Stomach (tissue), 9 donors: ENCODE measurements around the gene C1orf167. TPM values are rescaled to one million over a fixed set of nuclear protein-coding genes. Genes with fewer than 3 reads are reported as not detected.

ENCODE experiments used
- DNase-seq, 2 donors: peaks; one replicate each; pipeline versions ENCODE4 v3.0.0 to v3.0.0-alpha.2; 2013 to 2019
- H3K27ac ChIP-seq, 5 donors: fragments of 200-600 bp in 4 of 5; sonication (generic) in 4 of 5; one replicate each; pipeline ENCODE4 v1.5.1; 2013 to 2019; ENCODE audit warnings: mild to moderate bottlenecking in 1 of 5, moderate library complexity in 1 of 5
- H3K27me3 ChIP-seq, 3 donors: fragments of 200-600 bp; sonication (generic); one replicate each; pipeline ENCODE4 v1.5.1; 2017 to 2019; ENCODE audit warnings: mixed run types in 1 of 3
- H3K36me3 ChIP-seq, 4 donors: fragments of 200-600 bp; sonication (generic); 1 replicate in 3 of 4; 2 replicates in 1 of 4; pipeline ENCODE4 v1.5.1; 2016 to 2019
- H3K4me1 ChIP-seq, 4 donors: fragments of 200-600 bp; sonication (generic); one replicate each; pipeline ENCODE4 v1.5.1; 2016 to 2019
- H3K4me3 ChIP-seq, 4 donors: fragments of 200-600 bp; sonication (generic) in 3 of 4; one replicate each; pipeline ENCODE4 v1.5.1; 2016 to 2019; ENCODE audit warnings: mild to moderate bottlenecking in 1 of 4
- H3K9me3 ChIP-seq, 4 donors: fragments of 200-600 bp; sonication (generic); one replicate each; pipeline ENCODE4 v1.5.1; 2016 to 2019
- CTCF ChIP-seq, 7 experiments: fragments of 450-650 bp in 4 of 7; fragments of 200-600 bp in 3 of 7; sonication (generic) in 3 of 7; IDR thresholded peaks; one replicate each; pipeline ENCODE4 v1.5.1; 2016 to 2019; ENCODE audit warnings: antibody characterized with exemption in 7 of 7, control low read depth in 2 of 7, mild to moderate bottlenecking in 1 of 7
- EP300 ChIP-seq: sonication (generic); formaldehyde crosslinking; IDR thresholded peaks from one replicate; pipeline ENCODE4 v1.6.1; 2017; ENCODE audit warnings: antibody characterized with exemption
- POLR2A ChIP-seq, 4 donors: fragments of 450-650 bp; IDR thresholded peaks; one replicate each; pipeline ENCODE4 v1.6.1; 2016; ENCODE audit warnings: antibody characterized with exemption in 4 of 4, control low read depth in 2 of 4, mild to moderate bottlenecking in 1 of 4, moderate library complexity in 1 of 4
- POLR2AphosphoS5 ChIP-seq, 3 donors: sonication (generic); formaldehyde crosslinking; IDR thresholded peaks; one replicate each; pipeline ENCODE4 v1.6.1; 2016; ENCODE audit warnings: antibody characterized with exemption in 3 of 3
- WGBS, 5 donors: extraction: QIAGEN DNeasy Blood & Tissue Kit in 3 of 5; methylation state at CpG; one replicate each; pipeline versions ENCODE4 v1.1.5 to v1.1.7; 2013 to 2018; 5-methylcytosine and 5-hydroxymethylcytosine counted together
- intact Hi-C: fragments of 100-400 bp; cut with DNase I; formaldehyde crosslinking; loops from one replicate; pipeline ENCODE4 v1.15.1; 2023; ENCODE audit warnings: low total_unique reads
- polyA plus RNA-seq, 3 donors: library from polyadenylated mRNA; stranded (reverse); fragments of 200-250 nt; gene quantifications; one replicate each; pipeline ENCODE4 v1.2.3, GENCODE V29; 2013
- total RNA-seq, 5 donors: library from RNA; depleted of rRNA; stranded (reverse); fragments of >200 nt; gene quantifications; one replicate each; pipeline versions ENCODE4 v1.1.0 to v1.2.3, GENCODE V29; 2014 to 2016
- donor health status: healthy with polysubstance abuse.
- donor health status: Bipolar disorder and iron deficiency.
- donor health status: healthy.

The C1orf167 gene
- total and polyA plus RNA-seq, 8 donors: 1.6 to 4.7 (median 2.0) TPM; not detected in 5

GRCh38 chr1:11767922-11768704, 6.1 kb downstream of the C1orf167 start:
- intact Hi-C loops: no loop called here
- Histone ChIP-seq H3K4me1 (no peaks in the 10 kb centered on the region), H3K27ac (no peak overlapping the region), H3K4me3 (no peak overlapping the region), H3K9me3 (no peaks in the 10 kb centered on the region), H3K27me3 (peaks cover 0 to 24% (median 0%) of the 10 kb centered on the region in 3 donors), H3K36me3 (no peaks in the 10 kb centered on the region)
- DNase-seq: no peak
- no peak for TF ChIP-seq POLR2A (IDR thresholded peaks at IDR 0.05)
- 58 to 77% (median 75%) methylated on average over 4 to 16 of the region's 16 CpGs for WGBS, 5 donors

GRCh38 chr1:11768821-11769220, 6.8 kb downstream of the C1orf167 start:
- no peaks in the 10 kb centered on the region for H3K9me3 ChIP-seq
- WGBS, 5 donors: 41 to 50% (median 43%) methylated on average over 4 of the region's 4 CpGs
- no peak overlapping the region for H3K27ac ChIP-seq
- H3K27me3 ChIP-seq: peaks cover 0 to 24% (median 0%) of the 10 kb centered on the region in 3 donors
- no peaks in the 10 kb centered on the region for H3K4me1 ChIP-seq
- intact Hi-C loops: no loop called here
- no peak overlapping the region for H3K4me3 ChIP-seq
- H3K36me3 ChIP-seq: no peaks in the 10 kb centered on the region
- TF ChIP-seq EP300: no peak
- no peak for TF ChIP-seq POLR2AphosphoS5 (IDR thresholded peaks at IDR 0.05)
- TF ChIP-seq POLR2A (IDR thresholded peaks at IDR 0.05): no peak
- TF ChIP-seq CTCF (IDR thresholded peaks at IDR 0.05): no peak
- no peak for DNase-seq

- Histone ChIP-seq H3K27ac (no peak overlapping the region), H3K36me3 (no peaks in the 10 kb centered on the region), H3K4me3 (no peak overlapping the region), H3K9me3 (no peaks in the 10 kb centered on the region), H3K4me1 (no peaks in the 10 kb centered on the region), H3K27me3 (peaks cover 0 to 22% (median 0%) of the 10 kb centered on the region in 3 donors)
- TF ChIP-seq CTCF (IDR thresholded peaks at IDR 0.05) (no peak), EP300 (no peak), POLR2A (IDR thresholded peaks at IDR 0.05) (no peak), POLR2AphosphoS5 (IDR thresholded peaks at IDR 0.05) (no peak)
- DNase-seq: no peak
- WGBS, 5 donors: 80 to 96% (median 88%) methylated on average over 4 of the region's 4 CpGs
- intact Hi-C loops: no loop called here
These were observed 7.3 kb downstream of the C1orf167 start for GRCh38 chr1:11769274-11769673.

DNA sequence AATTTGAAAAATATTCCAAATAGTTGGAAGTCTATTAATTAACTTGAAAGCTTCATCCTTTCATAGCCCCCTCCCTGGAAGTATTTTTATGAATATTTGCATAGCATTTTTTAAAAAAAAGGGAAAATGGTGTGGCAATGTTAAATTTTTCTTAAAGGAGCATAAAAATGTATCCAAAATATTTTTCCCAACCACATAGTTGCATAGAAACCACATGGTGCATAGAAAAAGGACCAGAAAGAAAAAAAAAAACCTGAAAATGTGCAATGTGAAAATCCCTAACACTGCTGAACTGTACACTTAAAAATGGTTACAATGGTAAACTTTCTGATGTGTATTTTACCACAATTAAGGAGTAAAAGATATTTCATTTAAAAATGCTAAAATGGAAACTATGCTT, 8.0 kb downstream of the C1orf167 start:
- Histone ChIP-seq H3K27ac (no peak overlapping the region), H3K36me3 (no peaks in the 10 kb centered on the region), H3K27me3 (peaks cover 0 to 18% (median 0%) of the 10 kb centered on the region in 3 donors), H3K4me1 (no peaks in the 10 kb centered on the region), H3K9me3 (no peaks in the 10 kb centered on the region), H3K4me3 (no peak overlapping the region)
- DNase-seq: no peak
- no peak for TF ChIP-seq CTCF (IDR thresholded peaks at IDR 0.05)
- TF ChIP-seq POLR2A (IDR thresholded peaks at IDR 0.05): no peak
- TF ChIP-seq EP300: no peak
- TF ChIP-seq POLR2AphosphoS5 (IDR thresholded peaks at IDR 0.05): no peak
- intact Hi-C loops: no loop called here

DNA sequence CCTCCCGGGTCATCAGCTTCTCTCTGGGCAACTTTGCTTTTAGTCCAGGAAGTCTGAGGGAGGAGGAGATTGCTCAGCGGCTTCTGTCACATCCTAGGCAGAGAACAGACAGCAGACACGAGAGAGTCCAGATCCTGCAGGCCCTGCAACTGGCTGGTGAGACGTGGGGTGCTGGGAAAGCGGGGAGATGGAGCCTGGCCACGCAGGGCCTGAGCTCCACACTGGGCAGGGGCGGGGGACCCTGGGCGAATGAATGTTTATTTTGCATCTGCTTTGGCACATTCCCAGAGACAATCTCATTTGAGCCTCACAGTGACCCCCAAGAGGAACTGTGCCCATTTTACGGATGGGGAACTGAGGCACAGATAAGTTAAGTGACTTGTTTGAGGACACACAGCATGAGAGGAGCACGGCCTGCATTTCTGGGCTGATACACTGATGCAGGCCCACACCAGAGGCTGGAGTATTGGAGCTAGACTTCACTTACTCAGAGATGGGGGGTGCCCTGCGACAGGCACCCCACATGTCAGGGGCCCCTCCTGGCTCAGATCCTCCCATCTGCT, 9.6 kb downstream of the C1orf167 start:
- Histone ChIP-seq H3K36me3 (no peaks in the 10 kb centered on the region), H3K27me3 (peaks cover 0 to 7% (median 0%) of the 10 kb centered on the region in 3 donors), H3K4me3 (no peak overlapping the region), H3K27ac (no peak overlapping the region), H3K4me1 (no peaks in the 10 kb centered on the region), H3K9me3 (no peaks in the 10 kb centered on the region)
- intact Hi-C loops: no loop called here
- WGBS, 5 donors: 57 to 64% (median 59%) methylated on average over 10 to 11 of the region's 11 CpGs
- TF ChIP-seq EP300: no peak
- TF ChIP-seq POLR2A (IDR thresholded peaks at IDR 0.05): no peak
- DNase-seq: no peak
